GM23338 (cell line): ENCODE results near the gene PVR. TPM values are rescaled to one million over a fixed set of nuclear protein-coding genes. Genes with fewer than 3 reads are reported as not detected.

Experiments
- ATAC-seq: fragments of 200-7000 bp; cut with Tn5 transposase; 3 replicates; pipeline ENCODE4 v1.9.1; 2020
- DNase-seq: peaks from one replicate; pipeline ENCODE4 v3.0.0-alpha.2; 2015; ENCODE audit warnings: low spot score
- H2AFZ ChIP-seq: fragments of 200-600 bp; sonication (generic); 2 replicates; pipeline ENCODE4 v1.8.0; 2016; ENCODE audit warnings: antibody characterized with exemption, mild to moderate bottlenecking, moderate library complexity
- H3F3A ChIP-seq: fragments of 200-600 bp; sonication (generic); replicated peaks from 2 replicates; pipeline ENCODE4 v1.8.0; 2017; ENCODE audit warnings: antibody characterized with exemption, mixed run types, low read depth
- H3K27ac ChIP-seq: fragments of 200-600 bp; sonication (generic); 2 replicates; pipeline ENCODE4 v1.6.1; 2016; ENCODE audit warnings: low read depth
- H3K27me3 ChIP-seq: fragments of 200-600 bp; sonication (generic); 2 replicates; pipeline ENCODE4 v1.8.0; 2016; ENCODE audit warnings: mild to moderate bottlenecking, mixed run types, moderate library complexity; ENCODE audit not compliant: insufficient read depth
- H3K36me3 ChIP-seq: fragments of 200-600 bp; sonication (generic); 2 replicates; pipeline ENCODE4 v1.8.0; 2016; ENCODE audit warnings: mild to moderate bottlenecking; ENCODE audit not compliant: insufficient read depth
- H3K4me1 ChIP-seq: fragments of 200-600 bp; sonication (generic); 2 replicates; pipeline ENCODE4 v1.8.0; 2016; ENCODE audit warnings: mild to moderate bottlenecking, moderate library complexity; ENCODE audit not compliant: insufficient read depth
- H3K4me2 ChIP-seq: fragments of 200-600 bp; sonication (generic); 2 replicates; pipeline ENCODE4 v1.7.1; 2017; ENCODE audit warnings: mixed run types
- H3K4me3 ChIP-seq: fragments of 200-600 bp; sonication (generic); 2 replicates; pipeline ENCODE4 v1.6.1; 2016; ENCODE audit warnings: mixed run types
- H3K79me2 ChIP-seq: fragments of 200-600 bp; sonication (generic); replicated peaks from 2 replicates; pipeline ENCODE4 v1.8.0; 2017; ENCODE audit warnings: mild to moderate bottlenecking; ENCODE audit not compliant: insufficient read depth
- H3K9me2 ChIP-seq: fragments of 200-600 bp; sonication (generic); 2 replicates; pipeline ENCODE4 v1.8.0; 2017; ENCODE audit not compliant: insufficient read depth
- H4K20me1 ChIP-seq: fragments of 200-600 bp; sonication (generic); replicated peaks from 2 replicates; pipeline ENCODE4 v1.8.0; 2017; ENCODE audit warnings: mild to moderate bottlenecking; ENCODE audit not compliant: insufficient read depth
- H3K27ac Mint-ChIP-seq: 2 replicates; pipeline ENCODE4 v1.8.0; 2020; ENCODE audit warnings: inconsistent platforms, mild to moderate bottlenecking, moderate library complexity, mixed read lengths
- H3K27me3 Mint-ChIP-seq: 3 replicates; pipeline ENCODE4 v1.8.0; 2022; ENCODE audit warnings: low read depth, mild to moderate bottlenecking, moderate library complexity, mixed read lengths, inconsistent platforms; ENCODE audit not compliant: insufficient read depth, poor library complexity
- H3K36me3 Mint-ChIP-seq: 3 replicates; pipeline ENCODE4 v1.8.0; 2021; ENCODE audit warnings: low read depth, mild to moderate bottlenecking, inconsistent platforms, moderate library complexity, mixed read lengths
- H3K4me1 Mint-ChIP-seq: 3 replicates; pipeline ENCODE4 v1.8.0; 2020; ENCODE audit warnings: mild to moderate bottlenecking, inconsistent platforms, mixed read lengths
- H3K4me3 Mint-ChIP-seq: 3 replicates; pipeline ENCODE4 v1.8.0; 2021; ENCODE audit warnings: moderate library complexity, mild to moderate bottlenecking, inconsistent platforms, mixed read lengths
- H3K9me3 Mint-ChIP-seq: 3 replicates; pipeline ENCODE4 v1.8.0; 2020; ENCODE audit warnings: moderate library complexity, mild to moderate bottlenecking, inconsistent platforms, mixed read lengths
- CREB1 ChIP-seq: fragments of 250-450 bp; sonication (Bioruptor Pico); IDR thresholded peaks from 2 replicates; pipeline ENCODE4 v1.5.0; 2020; ENCODE audit warnings: low read depth, mild to moderate bottlenecking, moderate library complexity
- EZH2 ChIP-seq: fragments of 200-600 bp; sonication (generic); IDR thresholded peaks from one replicate; pipeline ENCODE4 v1.8.0; 2017; ENCODE audit warnings: antibody characterized with exemption, mild to moderate bottlenecking, low read depth; ENCODE audit not compliant: unreplicated experiment
- EZH2phosphoT487 ChIP-seq: fragments of 200-600 bp; sonication (generic); IDR thresholded peaks from one replicate; pipeline ENCODE4 v1.8.1; 2018; ENCODE audit warnings: antibody characterized with exemption; ENCODE audit not compliant: unreplicated experiment
- JUNB ChIP-seq: IDR thresholded peaks from one replicate; pipeline ENCODE4 v1.6.1; 2016; ENCODE audit warnings: antibody characterized with exemption; ENCODE audit not compliant: unreplicated experiment
- NANOG ChIP-seq: IDR thresholded peaks from 2 replicates; pipeline ENCODE4 v1.6.1; 2016; ENCODE audit warnings: antibody characterized with exemption, borderline replicate concordance
- POLR2AphosphoS5 ChIP-seq: IDR thresholded peaks from 2 replicates; pipeline ENCODE4 v1.6.1; 2016; ENCODE audit warnings: antibody characterized with exemption, low read depth
- STAT1 ChIP-seq: IDR thresholded peaks from one replicate; pipeline ENCODE4 v1.6.1; 2016; ENCODE audit warnings: antibody characterized with exemption; ENCODE audit not compliant: unreplicated experiment
- ZNF114 ChIP-seq: fragments of 250-450 bp; sonication (Bioruptor Pico); IDR thresholded peaks from 2 replicates; pipeline ENCODE4 v1.5.0; 2020; ENCODE audit warnings: mild to moderate bottlenecking, moderate library complexity
- ZNF331 ChIP-seq: fragments of 250-450 bp; sonication (Bioruptor Pico); IDR thresholded peaks from 2 replicates; pipeline ENCODE4 v1.5.0; 2020; ENCODE audit warnings: low read depth, mild to moderate bottlenecking, moderate library complexity
- ZNF462 ChIP-seq: fragments of 250-450 bp; sonication (Bioruptor Pico); IDR thresholded peaks from 2 replicates; pipeline ENCODE4 v1.5.0; 2020; ENCODE audit warnings: mild to moderate bottlenecking, moderate library complexity
- polyA plus RNA-seq: library from polyadenylated mRNA; unstranded; fragments of >200 nt; fragmentation: Nextera tagmentation; extraction: Ambion mirVana; gene quantifications from 2 replicates; pipeline ENCODE4 v1.2.1, GENCODE V29; 2016
- total RNA-seq: library from RNA; depleted of rRNA; stranded (reverse); fragments of >200 nt; shearing (Covaris generic); gene quantifications from 2 replicates; pipeline ENCODE4 v1.2.3, GENCODE V29; 2014
- TF ChIP-seq, protein P1 (sequence below): IDR thresholded peaks from one replicate; pipeline ENCODE4 v1.6.1; 2018; ENCODE audit warnings: antibody characterized with exemption; ENCODE audit not compliant: unreplicated experiment
- TF ChIP-seq, protein P2 (sequence below), 2 experiments: fragments of 200-600 bp in 1 of 2; sonication (generic) in 1 of 2; conservative IDR thresholded peaks; 2 replicates each; pipeline versions ENCODE4 v1.5.1 to v1.6.1; 2016 to 2017; ENCODE audit warnings: antibody characterized with exemption in 2 of 2, low read depth in 2 of 2, mild to moderate bottlenecking in 2 of 2, moderate library complexity in 1 of 2
- TF ChIP-seq, protein P3 (sequence below): IDR thresholded peaks from 2 replicates; pipeline ENCODE4 v1.6.1; 2016; ENCODE audit warnings: antibody characterized with exemption

Gene PVR
- total and polyA plus RNA-seq, 2 experiments from 2014 or later, result 4.8 to 19.0 TPM

- H3K4me1 Mint-ChIP-seq, result peaks cover 12% of the 10 kb centered on the region; the same call in 2 of the 3 replicates
- no peaks in the 10 kb centered on the region for H3K9me3 Mint-ChIP-seq
- no peak overlapping the region for H3K4me3 ChIP-seq
- H3K4me3 Mint-ChIP-seq, result no peak overlapping the region
- no peaks in the 10 kb centered on the region for H3K36me3 Mint-ChIP-seq
- H3K27me3 Mint-ChIP-seq, result peaks cover 10% of the 10 kb centered on the region
- no peaks in the 10 kb centered on the region for H3K9me2 ChIP-seq
- H3K36me3 ChIP-seq, result no peaks in the 10 kb centered on the region
- H3K27ac Mint-ChIP-seq, result no peak overlapping the region
- no peak overlapping the region for H3K27ac ChIP-seq
- H3K4me2 ChIP-seq, result no peak overlapping the region
- DNase-seq (no peak), ATAC-seq (no peak)
- H3K4me1 ChIP-seq, result no peaks in the 10 kb centered on the region
- H3K27me3 ChIP-seq, result no peaks in the 10 kb centered on the region
- no peaks in the 10 kb centered on the region; the same call in 1 of the 2 replicates for H4K20me1 ChIP-seq
- TF ChIP-seq EZH2 (no peak), ZNF114 (no peak), STAT1 (no peak), ZNF462 (no peak), ZNF331 (CRISPR knock-in tag) (no peak), CREB1 (no peak), EZH2phosphoT487 (no peak), POLR2AphosphoS5 (no peak), JUNB (no peak), NANOG (no peak)
- TF ChIP-seq, protein P1, sequence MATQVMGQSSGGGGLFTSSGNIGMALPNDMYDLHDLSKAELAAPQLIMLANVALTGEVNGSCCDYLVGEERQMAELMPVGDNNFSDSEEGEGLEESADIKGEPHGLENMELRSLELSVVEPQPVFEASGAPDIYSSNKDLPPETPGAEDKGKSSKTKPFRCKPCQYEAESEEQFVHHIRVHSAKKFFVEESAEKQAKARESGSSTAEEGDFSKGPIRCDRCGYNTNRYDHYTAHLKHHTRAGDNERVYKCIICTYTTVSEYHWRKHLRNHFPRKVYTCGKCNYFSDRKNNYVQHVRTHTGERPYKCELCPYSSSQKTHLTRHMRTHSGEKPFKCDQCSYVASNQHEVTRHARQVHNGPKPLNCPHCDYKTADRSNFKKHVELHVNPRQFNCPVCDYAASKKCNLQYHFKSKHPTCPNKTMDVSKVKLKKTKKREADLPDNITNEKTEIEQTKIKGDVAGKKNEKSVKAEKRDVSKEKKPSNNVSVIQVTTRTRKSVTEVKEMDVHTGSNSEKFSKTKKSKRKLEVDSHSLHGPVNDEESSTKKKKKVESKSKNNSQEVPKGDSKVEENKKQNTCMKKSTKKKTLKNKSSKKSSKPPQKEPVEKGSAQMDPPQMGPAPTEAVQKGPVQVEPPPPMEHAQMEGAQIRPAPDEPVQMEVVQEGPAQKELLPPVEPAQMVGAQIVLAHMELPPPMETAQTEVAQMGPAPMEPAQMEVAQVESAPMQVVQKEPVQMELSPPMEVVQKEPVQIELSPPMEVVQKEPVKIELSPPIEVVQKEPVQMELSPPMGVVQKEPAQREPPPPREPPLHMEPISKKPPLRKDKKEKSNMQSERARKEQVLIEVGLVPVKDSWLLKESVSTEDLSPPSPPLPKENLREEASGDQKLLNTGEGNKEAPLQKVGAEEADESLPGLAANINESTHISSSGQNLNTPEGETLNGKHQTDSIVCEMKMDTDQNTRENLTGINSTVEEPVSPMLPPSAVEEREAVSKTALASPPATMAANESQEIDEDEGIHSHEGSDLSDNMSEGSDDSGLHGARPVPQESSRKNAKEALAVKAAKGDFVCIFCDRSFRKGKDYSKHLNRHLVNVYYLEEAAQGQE, result no peak
- TF ChIP-seq, protein P2, sequence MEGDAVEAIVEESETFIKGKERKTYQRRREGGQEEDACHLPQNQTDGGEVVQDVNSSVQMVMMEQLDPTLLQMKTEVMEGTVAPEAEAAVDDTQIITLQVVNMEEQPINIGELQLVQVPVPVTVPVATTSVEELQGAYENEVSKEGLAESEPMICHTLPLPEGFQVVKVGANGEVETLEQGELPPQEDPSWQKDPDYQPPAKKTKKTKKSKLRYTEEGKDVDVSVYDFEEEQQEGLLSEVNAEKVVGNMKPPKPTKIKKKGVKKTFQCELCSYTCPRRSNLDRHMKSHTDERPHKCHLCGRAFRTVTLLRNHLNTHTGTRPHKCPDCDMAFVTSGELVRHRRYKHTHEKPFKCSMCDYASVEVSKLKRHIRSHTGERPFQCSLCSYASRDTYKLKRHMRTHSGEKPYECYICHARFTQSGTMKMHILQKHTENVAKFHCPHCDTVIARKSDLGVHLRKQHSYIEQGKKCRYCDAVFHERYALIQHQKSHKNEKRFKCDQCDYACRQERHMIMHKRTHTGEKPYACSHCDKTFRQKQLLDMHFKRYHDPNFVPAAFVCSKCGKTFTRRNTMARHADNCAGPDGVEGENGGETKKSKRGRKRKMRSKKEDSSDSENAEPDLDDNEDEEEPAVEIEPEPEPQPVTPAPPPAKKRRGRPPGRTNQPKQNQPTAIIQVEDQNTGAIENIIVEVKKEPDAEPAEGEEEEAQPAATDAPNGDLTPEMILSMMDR (conservative IDR thresholded peaks at IDR 0.05; ENCODE audit: low read depth in 2 of 2), result no peak
- TF ChIP-seq, protein P3, sequence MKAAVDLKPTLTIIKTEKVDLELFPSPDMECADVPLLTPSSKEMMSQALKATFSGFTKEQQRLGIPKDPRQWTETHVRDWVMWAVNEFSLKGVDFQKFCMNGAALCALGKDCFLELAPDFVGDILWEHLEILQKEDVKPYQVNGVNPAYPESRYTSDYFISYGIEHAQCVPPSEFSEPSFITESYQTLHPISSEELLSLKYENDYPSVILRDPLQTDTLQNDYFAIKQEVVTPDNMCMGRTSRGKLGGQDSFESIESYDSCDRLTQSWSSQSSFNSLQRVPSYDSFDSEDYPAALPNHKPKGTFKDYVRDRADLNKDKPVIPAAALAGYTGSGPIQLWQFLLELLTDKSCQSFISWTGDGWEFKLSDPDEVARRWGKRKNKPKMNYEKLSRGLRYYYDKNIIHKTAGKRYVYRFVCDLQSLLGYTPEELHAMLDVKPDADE, result no peak
- no peaks in the 10 kb centered on the region for H3K79me2 ChIP-seq
- no peaks in the 10 kb centered on the region for H3F3A ChIP-seq
- no peak overlapping the region for H2AFZ ChIP-seq
Observed at GRCh38 chr19:44700547-44700946, 56.8 kb downstream of the PVR start.
